Stimulated activated CD8-positive, alpha-beta memory T cell treated with anti-CD3 and anti-CD28 coated beads, Interleukin-12 subunit alpha, Interleukin-12 subunit beta, amount 100 ng/mL, for 4 hours (primary cell): ENCODE data around the gene NOP16.
A peak's percentile ranks its signal among the peaks of the same experiment; 100 is the strongest.

Experiments used
- DNase-seq: peaks from one replicate; pipeline ENCODE4 v3.0.0-alpha.2; 2020; ENCODE audit warnings: low read depth

NOP16 gene

GRCh38 chr5:176386491-176386890 is 1.9 kb downstream of the NOP16 start:
- DNase-seq = no peak

DNA sequence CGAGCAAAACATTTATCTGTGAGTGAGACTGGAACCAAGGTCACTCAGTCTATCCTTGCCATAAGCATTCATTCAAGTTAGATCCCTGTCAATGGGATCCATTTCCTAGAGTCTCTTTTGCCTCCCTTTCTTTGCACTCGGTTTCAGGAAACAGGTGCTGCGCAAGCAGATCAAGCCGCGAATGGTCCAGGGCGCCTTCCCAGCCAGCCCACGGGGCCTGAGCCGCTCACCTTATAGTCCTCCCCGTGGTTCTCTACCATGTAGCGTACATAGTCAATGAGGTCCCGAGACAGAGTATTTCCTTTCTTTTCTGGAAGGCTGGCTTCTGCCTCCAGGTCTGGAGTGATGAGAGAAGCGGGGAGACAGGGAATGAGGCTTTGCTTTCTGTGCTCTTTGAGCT is 3.4 kb downstream of the NOP16 start:
- no peak for DNase-seq

DNA sequence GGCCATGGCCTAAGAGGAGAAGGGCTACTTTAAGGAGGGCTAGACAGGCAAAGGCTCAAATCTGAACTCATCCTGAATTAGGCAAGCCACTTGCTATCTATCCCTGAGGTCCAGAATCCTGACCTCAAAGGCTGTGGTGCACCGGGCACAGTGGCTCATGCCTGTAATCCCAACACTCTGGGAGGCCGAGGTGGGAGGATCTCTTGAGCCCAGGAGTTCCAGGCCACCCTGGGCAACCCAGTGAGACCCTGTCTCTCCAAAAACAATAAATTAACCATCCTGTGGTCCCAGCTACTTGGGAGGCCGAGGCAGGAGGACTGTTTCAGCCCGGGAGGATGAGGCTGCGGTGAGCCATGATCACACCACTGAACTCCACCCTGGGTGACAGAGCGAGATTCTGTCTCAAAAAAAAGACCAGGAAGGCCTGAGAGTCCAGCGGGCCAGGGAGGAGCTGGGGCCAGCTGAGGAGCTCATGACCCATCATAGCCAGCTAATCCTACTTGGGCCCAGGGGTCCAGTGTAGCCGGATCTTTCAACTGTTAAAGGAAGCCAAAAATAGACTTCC is 4.0 kb downstream of the NOP16 start:
- DNase-seq = no peak

DNA sequence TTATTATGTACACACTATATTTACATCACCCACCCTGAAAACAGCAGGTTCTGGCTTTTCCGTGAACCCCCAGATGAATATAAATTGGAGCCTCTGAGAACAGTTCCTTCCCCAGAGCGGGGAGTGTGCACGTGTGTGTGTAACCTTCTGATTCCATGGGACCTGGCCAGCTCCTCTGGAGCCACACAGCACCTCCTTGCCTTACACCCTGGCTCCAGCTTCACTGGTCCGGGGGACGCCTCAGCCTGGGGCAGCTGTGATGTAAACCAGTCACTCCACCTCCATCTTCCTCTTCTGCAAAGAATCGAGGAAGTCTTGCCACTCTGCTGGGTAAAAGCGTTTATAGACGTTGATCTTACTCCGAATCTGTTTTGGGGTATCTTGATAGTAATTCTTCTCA is 4.4 kb downstream of the NOP16 start:
- DNase-seq = no peak

- no peak for DNase-seq
These were observed 5.0 kb downstream of the NOP16 start for GRCh38 chr5:176383248-176383905.

- DNase-seq = no peak
These were observed 5.7 kb downstream of the NOP16 start for GRCh38 chr5:176382721-176383120.

DNA sequence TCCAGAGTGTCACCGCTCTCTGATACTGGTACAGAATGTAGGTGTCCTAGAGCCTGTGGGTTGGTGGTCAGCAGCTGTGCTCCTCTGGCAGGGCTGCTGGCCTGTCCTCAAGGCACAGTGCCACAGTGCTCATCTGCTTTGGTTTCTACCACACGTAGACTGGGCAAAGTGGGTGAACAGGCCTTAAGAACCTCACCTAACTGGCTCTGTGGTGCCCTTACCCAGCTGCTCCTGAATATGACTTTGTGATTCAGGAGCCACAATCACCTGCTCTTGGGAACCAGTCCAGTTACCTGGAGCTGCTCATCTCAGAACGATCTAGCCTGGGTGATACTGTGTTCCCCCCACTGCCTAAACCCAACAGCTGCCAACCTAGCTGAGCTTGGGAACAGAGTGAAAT is 6.4 kb downstream of the NOP16 start:
- no peak for DNase-seq

- DNase-seq = no peak
These were observed 7.0 kb downstream of the NOP16 start for GRCh38 chr5:176381423-176381822.

DNA sequence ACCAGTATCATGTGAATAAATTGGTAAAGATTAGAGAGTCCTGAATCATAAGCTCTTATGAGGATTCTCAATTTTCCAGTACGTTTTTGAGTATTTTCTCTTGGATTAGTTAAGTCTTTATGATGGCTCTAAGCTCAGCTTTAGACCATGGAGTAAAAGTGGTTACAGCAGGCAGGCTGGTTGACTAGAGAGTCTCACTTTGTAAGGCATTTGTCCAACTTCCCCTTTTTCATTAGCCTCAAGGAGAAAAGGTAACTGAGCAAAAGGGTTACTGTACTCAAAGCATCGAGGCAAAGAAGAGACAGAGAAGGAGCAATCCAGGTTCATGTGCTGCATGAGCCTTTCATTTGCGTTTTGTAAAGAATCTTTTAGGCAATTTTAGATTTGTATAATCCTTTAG is 8.5 kb downstream of the NOP16 start:
- no peak for DNase-seq

DNA sequence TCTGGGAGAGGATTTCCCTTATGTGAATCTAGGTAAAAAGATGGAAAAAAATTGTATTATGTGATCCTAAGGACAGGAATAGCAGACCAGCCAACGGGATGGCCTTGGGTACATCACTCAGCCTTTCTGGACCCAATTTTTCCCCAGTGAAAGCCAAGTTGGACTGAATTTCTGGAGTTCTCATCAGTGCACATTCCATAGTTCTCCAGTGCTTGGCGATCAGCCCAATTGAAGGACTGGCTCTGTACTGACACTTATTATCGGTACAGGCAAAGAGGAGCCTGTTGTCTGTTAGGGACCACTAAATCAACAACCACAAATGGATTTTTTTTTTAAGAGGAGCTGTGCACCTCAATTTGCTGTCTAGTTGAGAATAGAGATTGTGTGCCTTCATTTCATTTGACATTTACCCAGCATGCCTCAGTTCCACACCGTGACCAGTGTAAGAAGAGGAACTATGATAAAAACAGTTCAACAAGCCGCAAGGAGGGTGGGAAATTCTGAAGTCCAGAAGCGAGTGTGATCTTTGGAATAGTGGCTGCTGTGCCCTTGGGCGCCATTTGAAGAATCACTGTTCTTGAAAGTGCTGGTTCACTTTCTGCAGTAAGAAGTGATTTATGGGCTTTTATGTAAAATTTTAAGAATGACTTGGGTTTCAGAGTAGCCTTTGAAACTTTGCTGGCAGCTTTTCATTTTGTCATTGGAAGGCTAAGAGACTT is 15.1 kb downstream of the NOP16 start:
- DNase-seq = no peak

DNA sequence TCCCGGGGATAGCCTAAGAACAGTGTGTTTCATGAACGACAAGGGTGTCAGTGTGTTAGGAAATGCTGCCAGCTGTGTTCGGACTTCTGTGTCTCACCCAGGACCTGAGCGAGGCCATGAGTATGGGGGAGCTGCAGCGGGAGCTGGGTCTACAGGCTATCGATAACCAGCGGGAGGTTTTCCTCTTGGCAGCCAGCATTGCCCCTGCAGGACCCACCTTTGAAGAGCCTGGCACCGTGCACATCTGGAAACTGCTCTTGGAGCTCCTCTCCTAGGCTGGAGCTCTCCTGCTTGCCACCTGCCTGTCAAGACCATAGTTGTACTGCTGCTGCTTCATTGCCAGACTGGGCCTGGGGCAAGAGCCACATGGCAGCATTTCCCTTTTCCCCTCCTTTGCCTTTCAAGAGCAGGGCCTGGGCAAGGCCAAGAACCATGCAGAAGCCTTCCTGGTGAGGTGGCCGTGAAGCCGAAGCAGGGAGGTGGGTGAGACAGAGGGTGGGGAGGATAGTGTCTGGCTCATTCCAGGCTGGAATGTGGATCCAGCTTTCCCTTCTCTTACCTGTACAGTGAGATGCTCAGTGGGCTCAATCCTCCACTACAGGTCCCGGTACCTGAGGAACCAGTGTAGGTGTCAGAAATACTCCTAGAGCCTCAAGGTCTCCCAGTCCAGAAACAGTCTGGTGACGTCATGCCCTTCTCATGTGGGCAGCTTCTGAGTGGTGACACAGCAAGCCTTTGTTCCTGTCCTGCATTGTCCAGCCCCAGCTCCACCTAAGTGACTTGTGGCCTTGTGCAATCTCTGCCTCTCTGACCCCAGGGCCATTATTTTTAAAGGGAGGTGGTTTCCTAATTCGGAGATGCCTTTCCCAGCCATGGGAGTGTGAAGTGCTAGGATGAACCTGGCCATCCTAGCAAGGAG is 16.5 kb downstream of the NOP16 start:
- no peak for DNase-seq

DNA sequence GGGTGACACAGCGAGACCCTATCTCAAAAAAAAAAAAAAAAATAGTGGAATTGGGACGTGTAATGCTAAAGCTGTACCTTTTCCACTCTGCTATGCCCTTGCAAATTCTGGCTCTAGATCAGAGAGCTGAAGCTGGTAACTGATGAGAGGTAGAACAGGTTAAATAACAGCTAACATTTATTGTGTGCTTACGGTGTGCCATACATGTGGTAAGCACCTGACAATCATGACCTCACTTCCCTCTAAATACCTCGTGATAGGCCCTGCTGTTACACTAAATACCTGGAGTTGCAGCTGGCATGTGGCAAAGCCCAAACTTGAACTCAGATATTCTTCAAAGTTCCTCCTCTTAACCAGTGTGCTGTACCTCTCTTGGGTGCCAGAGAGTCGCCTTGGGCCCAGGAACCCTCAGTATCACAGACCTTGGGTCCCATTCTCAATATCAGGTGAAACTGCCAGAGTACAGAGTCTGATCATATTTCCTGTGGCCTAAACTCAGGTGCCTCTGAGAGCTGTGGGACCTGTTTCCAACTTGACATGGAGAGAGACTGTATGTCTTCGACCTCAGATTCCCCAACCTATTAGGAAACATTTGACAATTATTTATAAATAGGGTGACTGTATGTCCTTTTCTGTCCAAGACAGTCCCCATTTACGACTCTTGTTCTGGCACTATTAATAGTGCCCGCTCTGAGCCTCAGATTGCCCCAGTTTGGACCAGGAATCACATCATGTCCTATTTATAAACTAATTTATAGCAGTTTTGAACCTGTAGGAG is 18.3 kb downstream of the NOP16 start:
- DNase-seq = no peak

DNA sequence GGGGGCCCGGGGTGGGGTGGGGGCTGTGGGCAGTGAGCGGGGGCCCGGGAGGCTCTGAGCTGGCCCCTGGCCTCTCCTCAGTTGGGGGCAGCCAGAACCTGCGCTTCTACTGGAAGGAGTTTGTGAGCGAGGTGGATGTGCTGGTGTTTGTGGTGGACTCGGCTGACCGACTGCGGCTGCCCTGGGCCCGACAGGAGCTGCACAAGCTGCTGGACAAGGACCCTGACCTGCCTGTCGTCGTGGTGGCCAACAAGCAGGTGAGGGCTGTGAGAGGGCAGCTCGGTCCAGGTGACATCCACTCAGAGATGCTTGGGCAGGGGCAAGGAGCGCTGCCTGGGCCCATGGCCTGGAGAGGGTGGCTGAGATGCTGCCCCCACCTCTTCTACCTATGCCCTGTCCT is 19.7 kb downstream of the NOP16 start:
- no peak for DNase-seq

DNA sequence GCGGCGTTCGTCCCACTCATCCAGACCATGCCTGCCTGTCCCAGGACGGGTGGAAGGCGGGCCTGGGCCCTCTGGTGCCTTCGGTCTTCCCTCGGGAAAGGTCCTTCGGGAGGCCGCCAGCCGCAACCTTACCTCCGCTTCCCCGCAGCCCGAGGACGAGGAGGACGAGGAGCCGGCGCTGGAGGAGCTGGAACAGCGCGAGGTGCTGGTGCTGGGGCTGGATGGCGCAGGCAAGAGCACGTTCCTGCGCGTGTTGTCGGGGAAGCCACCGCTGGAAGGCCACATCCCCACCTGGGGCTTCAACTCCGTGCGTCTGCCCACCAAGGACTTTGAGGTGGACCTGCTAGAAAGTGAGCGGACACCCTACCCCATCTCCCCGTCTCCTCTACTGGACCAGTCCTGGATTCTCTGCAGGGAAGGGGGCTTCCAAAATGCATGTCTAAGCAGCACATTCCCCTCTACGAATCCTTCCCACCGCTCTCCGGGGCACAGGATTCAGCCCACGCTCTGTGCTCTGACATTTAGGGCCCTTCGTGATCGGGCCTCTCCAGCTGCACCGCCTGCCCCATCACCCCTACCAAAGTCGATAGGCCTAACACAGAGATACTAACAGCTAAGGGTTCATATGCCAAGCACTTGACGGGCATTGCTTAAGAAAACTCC is 22.0 kb downstream of the NOP16 start:
- DNase-seq = no peak

- DNase-seq = peak; percentile 42
These were observed 22.8 kb downstream of the NOP16 start, which contains the start of gene ARL10 for GRCh38 chr5:176365351-176366231. ARL10 (plus strand) TSS chr5:176365487; CDS start chr5:176365564, 77 bp downstream.

GRCh38 chr5:176364765-176365350 is 23.5 kb downstream of the NOP16 start:
- no peak for DNase-seq

DNA sequence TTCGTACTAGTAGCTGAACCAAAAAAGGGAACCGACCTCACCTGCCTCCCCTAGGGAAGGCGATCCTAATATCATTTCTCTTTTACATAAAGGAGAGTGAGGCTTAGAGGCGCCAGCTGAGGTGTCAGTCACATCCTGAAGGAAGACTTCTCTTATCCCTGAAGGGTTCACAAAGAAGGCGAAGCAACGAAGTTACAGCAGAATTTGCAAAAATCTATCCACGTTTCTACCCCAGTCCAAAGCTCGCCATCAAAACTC is 26.2 kb downstream of the NOP16 start:
- DNase-seq = no peak

DNA sequence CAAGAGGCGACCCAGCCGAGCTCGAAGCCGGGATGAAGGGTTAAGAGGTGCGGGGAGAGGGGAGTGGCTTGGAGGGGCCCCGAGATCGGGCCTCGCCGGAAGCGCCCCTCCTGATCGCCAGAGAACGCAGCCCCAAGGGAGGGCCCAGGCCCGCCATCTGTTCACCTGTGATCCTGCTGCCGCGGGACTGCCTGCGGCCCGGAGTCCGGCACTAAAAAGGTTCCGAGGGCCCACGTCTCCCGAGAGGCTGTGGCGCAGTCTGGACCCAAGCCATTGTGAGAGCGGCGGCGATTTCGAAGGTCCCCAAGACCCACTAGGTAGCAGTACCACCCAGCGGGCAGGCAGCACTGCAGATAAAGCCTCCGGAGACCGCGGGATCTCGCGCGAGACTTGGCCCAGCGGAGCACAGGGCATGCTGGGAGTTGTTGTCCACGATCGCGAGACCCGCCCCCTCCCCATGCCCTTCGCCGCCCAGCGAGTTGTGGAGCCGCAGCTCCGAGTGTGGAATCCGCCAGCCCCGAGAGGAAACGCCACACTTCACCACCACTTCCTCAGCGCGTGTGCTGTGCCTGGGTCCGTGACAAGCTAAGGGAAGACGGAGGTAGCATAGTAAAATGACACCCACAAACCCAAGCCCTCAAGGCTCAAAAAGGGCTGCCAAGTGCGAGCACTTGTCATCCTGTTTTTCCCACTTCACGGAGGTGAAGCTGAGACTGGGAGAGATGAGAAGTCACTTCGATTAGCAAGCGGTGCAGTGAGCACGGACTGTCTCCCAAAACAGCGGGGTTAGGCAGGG is 26.8 kb downstream of the NOP16 start, which contains the start of gene KIAA1191:
KIAA1191 (minus strand) TSS at position 328 of the 796 bp plus-strand sequence. CDS start 2,256 bp downstream, outside the sequence.
- DNase-seq = peak; percentile 86

- DNase-seq = no peak
These were observed 27.4 kb downstream of the NOP16 start for GRCh38 chr5:176360894-176361436.
